Liver (tissue), 3 donors: Measurements from ENCODE around the gene ACMSD.

Source experiments
- CTCF ChIP-seq: fragments of 150-350 bp; IDR thresholded peaks from 2 replicates; pipeline ENCODE4 v1.5.1; 2017; ENCODE audit warnings: improper control_type of control experiment, low read depth, low read length; ENCODE audit not compliant: missing input control
- EGR1 ChIP-seq, 2 donors: IDR thresholded peaks; 2 replicates each; pipeline ENCODE4 v1.6.1; 2016 to 2018; ENCODE audit warnings: antibody characterized with exemption in 2 of 2, low read depth in 2 of 2
- MAX ChIP-seq: IDR thresholded peaks from 2 replicates; pipeline ENCODE4 v1.6.1; 2016; ENCODE audit warnings: antibody characterized with exemption
- donor health status: healthy.
- donor health status: healthy.

- TF ChIP-seq CTCF (no peak), EGR1 (IDR thresholded peaks at IDR 0.05; ENCODE audit: low read depth in 2 of 2) (no peak), MAX (no peak)
Measured at GRCh38 chr2:134862069-134862468, 23.7 kb downstream of the ACMSD start.
